NCI-H2227 (cell line): ENCODE measurements around the gene ZNRF2.
"Not testable (repeated sequence)": the region's sequence is repeated elsewhere in the genome, so short reads cannot be mapped to it uniquely, and the experiment has no call there.

ENCODE experiments used
- DNase-seq: peaks from one replicate; lab custom pipeline; 2025; ENCODE audit not compliant: unreplicated experiment; lab: John Stamatoyannopoulos, UW

ZNRF2 gene

GRCh38 chr7:30260246-30260768 lies 24.1 kb upstream of the ZNRF2 start:
- DNase-seq = no peak

- no peak for DNase-seq
Measured at GRCh38 chr7:30263090-30263710, 21.2 kb upstream of the ZNRF2 start.

GRCh38 chr7:30264052-30264451 lies 20.3 kb upstream of the ZNRF2 start:
- no peak for DNase-seq

- DNase-seq = not testable (repeated sequence)
Measured at GRCh38 chr7:30265189-30265588, 19.2 kb upstream of the ZNRF2 start.

- no peak for DNase-seq
Measured at GRCh38 chr7:30266686-30267085, 17.7 kb upstream of the ZNRF2 start.

GRCh38 chr7:30268586-30268985 lies 15.8 kb upstream of the ZNRF2 start:
- DNase-seq = peak; percentile 22

GRCh38 chr7:30269490-30269889 lies 14.9 kb upstream of the ZNRF2 start:
- no peak for DNase-seq

- no peak for DNase-seq
Measured at GRCh38 chr7:30270921-30271320, 13.5 kb upstream of the ZNRF2 start.

GRCh38 chr7:30272126-30272525 lies 12.3 kb upstream of the ZNRF2 start:
- no peak for DNase-seq

- DNase-seq = no peak
Measured at GRCh38 chr7:30273552-30273951, 10.8 kb upstream of the ZNRF2 start.

GRCh38 chr7:30274641-30275040 lies 9.8 kb upstream of the ZNRF2 start:
- DNase-seq = no peak

- peak; percentile 57 for DNase-seq
Measured at GRCh38 chr7:30276203-30276900, 8.0 kb upstream of the ZNRF2 start.

- no peak for DNase-seq
Measured at GRCh38 chr7:30278376-30278775, 6.0 kb upstream of the ZNRF2 start.

GRCh38 chr7:30278849-30279652 lies 5.3 kb upstream of the ZNRF2 start:
- no peak for DNase-seq

- DNase-seq = no peak
Measured at GRCh38 chr7:30279653-30279904, 4.8 kb upstream of the ZNRF2 start.

- DNase-seq = no peak
Measured at GRCh38 chr7:30280631-30281030, 3.8 kb upstream of the ZNRF2 start.

GRCh38 chr7:30281263-30281662 lies 3.1 kb upstream of the ZNRF2 start:
- no peak for DNase-seq

- DNase-seq = no peak
Measured at GRCh38 chr7:30281791-30282190, 2.6 kb upstream of the ZNRF2 start.

GRCh38 chr7:30282735-30283134 lies 1.7 kb upstream of the ZNRF2 start:
- DNase-seq = no peak

- DNase-seq = peak; percentile 73
Measured at GRCh38 chr7:30285067-30285535, 704 bp downstream of the ZNRF2 start.

- peak; percentile 57 for DNase-seq
Measured at GRCh38 chr7:30285536-30286284, 1.3 kb downstream of the ZNRF2 start.
